ENCODE measurements around the gene HIBCH. TPM values are rescaled to one million over a fixed set of nuclear protein-coding genes. Genes with fewer than 3 reads are reported as not detected.

Gene HIBCH, protein sequence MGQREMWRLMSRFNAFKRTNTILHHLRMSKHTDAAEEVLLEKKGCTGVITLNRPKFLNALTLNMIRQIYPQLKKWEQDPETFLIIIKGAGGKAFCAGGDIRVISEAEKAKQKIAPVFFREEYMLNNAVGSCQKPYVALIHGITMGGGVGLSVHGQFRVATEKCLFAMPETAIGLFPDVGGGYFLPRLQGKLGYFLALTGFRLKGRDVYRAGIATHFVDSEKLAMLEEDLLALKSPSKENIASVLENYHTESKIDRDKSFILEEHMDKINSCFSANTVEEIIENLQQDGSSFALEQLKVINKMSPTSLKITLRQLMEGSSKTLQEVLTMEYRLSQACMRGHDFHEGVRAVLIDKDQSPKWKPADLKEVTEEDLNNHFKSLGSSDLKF
- 32.6 and 33.7 TPM in 2 replicates for total RNA-seq
- long read RNA-seq, transcript HIBCH-201 (14 exons, 1,939 nt) = major isoform, 184 of 243 reads
- long read RNA-seq, transcript HIBCH-202 (13 exons, 2,463 nt) = minor isoform, 21 of 243 reads
- long read RNA-seq, partial matches to known transcripts = 12 of 243 reads
- long read RNA-seq, other reads (novel, unspliced or antisense) = 26 of 243 reads

DNA sequence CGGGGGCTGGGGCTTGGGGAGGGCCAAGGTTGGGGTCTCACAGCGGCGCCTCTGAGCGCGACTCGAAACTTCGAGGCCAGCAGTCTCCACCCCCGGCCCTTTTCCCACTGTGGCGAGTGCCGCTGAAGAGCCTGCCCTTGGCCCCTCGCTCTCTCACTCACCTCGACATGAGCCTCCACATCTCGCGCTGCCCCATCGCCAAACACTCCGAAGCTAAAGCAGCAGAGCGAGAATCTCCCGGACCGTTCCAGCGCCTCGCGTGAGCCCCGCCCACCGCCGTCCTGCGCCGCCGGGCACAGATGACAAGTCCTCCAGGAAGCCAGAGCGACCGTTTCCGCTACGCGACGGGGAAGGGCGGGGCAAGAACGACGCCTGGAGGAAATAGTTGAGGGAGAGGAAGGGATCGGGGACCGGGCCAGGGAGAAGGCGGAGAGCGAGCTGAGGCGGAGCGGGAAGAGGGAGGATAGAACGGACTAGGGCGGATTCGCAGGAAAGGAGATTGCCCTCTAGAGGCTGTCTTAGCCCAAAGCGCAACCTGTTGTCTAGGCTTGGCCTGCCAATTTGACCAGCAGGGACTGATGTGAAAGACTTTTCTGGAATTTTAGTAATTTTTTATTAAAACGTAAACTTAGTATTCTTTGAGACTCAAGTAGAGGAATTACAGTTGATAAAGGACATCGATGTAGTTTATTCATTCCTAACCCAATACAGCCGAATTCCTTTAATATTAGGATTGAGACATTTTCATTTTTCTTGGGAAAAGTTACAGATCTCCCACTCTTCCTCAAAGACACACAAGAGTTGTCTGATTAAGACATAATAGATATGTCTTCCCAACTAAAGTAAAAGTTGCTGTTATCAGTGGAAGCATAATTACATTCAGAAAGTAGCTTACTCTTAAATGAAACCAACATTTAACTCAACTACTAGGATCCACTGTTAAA, at the start of gene HIBCH:
Gene HIBCH (minus strand): TSS at position 272 of the 944 bp plus-strand sequence. CDS start 76 bp downstream, at position 196.
- H3K9me3 Mint-ChIP-seq = no peaks in the 10 kb centered on the region
- TF ChIP-seq, protein P1, sequence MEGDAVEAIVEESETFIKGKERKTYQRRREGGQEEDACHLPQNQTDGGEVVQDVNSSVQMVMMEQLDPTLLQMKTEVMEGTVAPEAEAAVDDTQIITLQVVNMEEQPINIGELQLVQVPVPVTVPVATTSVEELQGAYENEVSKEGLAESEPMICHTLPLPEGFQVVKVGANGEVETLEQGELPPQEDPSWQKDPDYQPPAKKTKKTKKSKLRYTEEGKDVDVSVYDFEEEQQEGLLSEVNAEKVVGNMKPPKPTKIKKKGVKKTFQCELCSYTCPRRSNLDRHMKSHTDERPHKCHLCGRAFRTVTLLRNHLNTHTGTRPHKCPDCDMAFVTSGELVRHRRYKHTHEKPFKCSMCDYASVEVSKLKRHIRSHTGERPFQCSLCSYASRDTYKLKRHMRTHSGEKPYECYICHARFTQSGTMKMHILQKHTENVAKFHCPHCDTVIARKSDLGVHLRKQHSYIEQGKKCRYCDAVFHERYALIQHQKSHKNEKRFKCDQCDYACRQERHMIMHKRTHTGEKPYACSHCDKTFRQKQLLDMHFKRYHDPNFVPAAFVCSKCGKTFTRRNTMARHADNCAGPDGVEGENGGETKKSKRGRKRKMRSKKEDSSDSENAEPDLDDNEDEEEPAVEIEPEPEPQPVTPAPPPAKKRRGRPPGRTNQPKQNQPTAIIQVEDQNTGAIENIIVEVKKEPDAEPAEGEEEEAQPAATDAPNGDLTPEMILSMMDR (conservative IDR thresholded peaks at IDR 0.05) = peak; percentile 81

DNA sequence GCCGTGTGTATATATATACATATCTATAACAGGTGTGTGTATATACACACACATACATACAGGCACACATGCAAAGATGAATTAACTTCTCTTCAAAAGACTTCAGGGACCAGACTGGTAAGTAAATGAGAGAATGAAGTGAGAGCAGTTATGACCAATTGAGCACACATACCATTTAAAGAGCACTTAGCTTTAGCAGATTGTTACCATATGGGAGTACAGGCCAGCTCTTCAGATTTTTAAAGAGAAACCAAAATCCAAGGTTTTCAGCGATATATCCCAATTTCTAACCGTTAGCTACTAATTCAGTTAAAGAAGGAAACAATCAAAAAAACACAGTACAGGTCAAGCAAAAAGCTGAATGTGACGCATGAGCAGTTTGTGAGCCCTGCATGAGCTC, 47.5 kb upstream of the HIBCH start:
- Mint-ChIP-seq H3K36me3 (ENCODE audit: low read depth) (peaks cover 2% of the 10 kb centered on the region), H3K4me1 (peaks cover under 1% of the 10 kb centered on the region), H3K9me3 (no peaks in the 10 kb centered on the region), H3K27me3 (ENCODE audit: low read depth) (no peaks in the 10 kb centered on the region), H3K27ac (ENCODE audit: unreplicated experiment) (no peak overlapping the region), H3K4me3 (no peak overlapping the region)
- DNase-seq (ENCODE audit: low read depth, low spot score) = no peak
- TF ChIP-seq, protein P1 (conservative IDR thresholded peaks at IDR 0.05) = no peak

More for the DNA sequence above, at the start of gene HIBCH:
- Mint-ChIP-seq H3K36me3 (ENCODE audit: low read depth) (no peaks in the 10 kb centered on the region), H3K27me3 (ENCODE audit: low read depth) (peaks cover 3% of the 10 kb centered on the region), H3K4me1 (peaks cover 32% of the 10 kb centered on the region), H3K27ac (ENCODE audit: unreplicated experiment) (peak within 1 kb of the TSS; percentile 72), H3K4me3 (peak within 1 kb of the TSS; percentile 96)
- DNase-seq (ENCODE audit: low read depth, low spot score) = peak; percentile 96

DNA sequence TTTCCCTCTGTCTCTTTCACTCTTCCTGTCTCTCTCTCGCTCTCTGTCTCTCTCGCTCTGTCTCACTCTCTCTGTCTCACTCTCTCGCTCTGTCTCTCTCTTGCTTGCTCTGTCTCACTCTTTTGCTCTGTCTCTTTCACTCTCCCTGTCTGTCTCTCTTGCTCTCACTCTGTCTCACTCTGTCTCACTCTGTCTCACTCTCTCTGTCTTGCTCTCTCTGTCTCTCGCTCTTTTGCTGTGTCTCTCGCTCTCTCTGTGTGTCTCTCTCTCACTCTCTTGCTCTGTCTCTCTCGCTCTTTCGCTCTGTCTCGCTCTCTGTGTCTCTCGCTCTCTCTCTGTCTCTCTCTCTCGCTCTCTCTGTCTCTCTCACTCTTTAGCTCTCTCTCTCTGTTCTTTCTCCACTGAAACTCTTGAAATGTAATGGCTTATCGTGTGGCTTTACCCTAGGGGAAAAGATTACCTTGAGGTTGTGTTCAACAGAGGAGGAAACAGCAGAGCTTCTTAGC, 46.7 kb upstream of the HIBCH start:
- DNase-seq (ENCODE audit: low read depth, low spot score) = no peak
- TF ChIP-seq, protein P1 (conservative IDR thresholded peaks at IDR 0.05) = no peak
- Mint-ChIP-seq H3K36me3 (ENCODE audit: low read depth) (peaks cover 2% of the 10 kb centered on the region), H3K27ac (ENCODE audit: unreplicated experiment) (no peak overlapping the region), H3K9me3 (no peaks in the 10 kb centered on the region), H3K4me1 (no peaks in the 10 kb centered on the region), H3K27me3 (ENCODE audit: low read depth) (no peaks in the 10 kb centered on the region), H3K4me3 (no peak overlapping the region)

DNA sequence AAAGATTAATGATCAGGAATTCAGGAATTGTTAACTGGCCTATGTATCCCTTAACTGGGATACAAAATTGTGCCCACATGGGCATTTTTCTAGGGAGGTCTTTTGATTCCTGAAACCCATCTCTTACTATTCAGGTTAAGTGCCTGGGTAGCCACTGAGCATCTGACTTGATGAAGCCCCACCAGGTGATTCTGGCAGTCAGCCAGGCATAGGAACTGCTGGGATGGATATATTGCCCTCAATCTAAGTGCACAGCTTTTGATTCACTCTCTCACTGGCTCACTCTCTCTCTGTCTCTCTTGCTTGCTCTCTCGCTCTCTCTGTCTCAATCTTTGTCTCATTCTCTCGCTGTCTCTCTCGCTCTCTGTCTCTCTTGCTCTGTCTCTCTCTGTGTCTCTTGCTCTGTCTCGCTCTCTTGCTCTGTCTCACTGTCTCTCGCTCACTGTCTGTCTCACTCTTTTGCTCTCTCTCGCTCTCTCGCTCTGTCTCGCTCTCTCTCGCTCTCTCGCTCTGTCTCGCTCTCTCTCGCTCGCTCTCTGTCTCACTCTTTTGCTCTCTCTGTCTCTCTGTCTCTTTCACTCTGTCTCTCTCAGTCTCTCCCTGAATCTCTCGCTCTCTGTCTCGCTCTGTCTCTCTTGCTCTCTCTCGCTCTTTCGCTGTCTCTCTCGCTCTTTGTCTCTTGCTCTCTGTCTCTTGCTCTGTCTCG, 46.0 kb upstream of the HIBCH start:
- Mint-ChIP-seq H3K9me3 (no peaks in the 10 kb centered on the region), H3K27ac (ENCODE audit: unreplicated experiment) (no peak overlapping the region), H3K36me3 (ENCODE audit: low read depth) (peaks cover 2% of the 10 kb centered on the region), H3K4me1 (no peaks in the 10 kb centered on the region), H3K4me3 (no peak overlapping the region), H3K27me3 (ENCODE audit: low read depth) (no peaks in the 10 kb centered on the region)
- no peak for DNase-seq (ENCODE audit: low read depth, low spot score)
- TF ChIP-seq, protein P1 (conservative IDR thresholded peaks at IDR 0.05) = no peak

Measured in neural crest cell (in vitro differentiated cells).